ENCODE results near the gene FBXW4. TPM values are rescaled to one million over a fixed set of nuclear protein-coding genes. Genes with fewer than 3 reads are reported as not detected.

Gene FBXW4
- total and polyA plus RNA-seq, 10 of the 15 experiments (the other 5 are each of a cell fraction or from before 2014, with no cell fraction given), result 5.7 to 42.0 (median 27.5) TPM

- H2AFZ ChIP-seq (ENCODE audit: control insufficient read depth, low read depth, low read length), result no peak overlapping the region
- H4K20me1 ChIP-seq (ENCODE audit: control insufficient read depth, insufficient read depth), result no peaks in the 10 kb centered on the region
- H3K27me3 ChIP-seq (replicated peaks in 1 of 2; ENCODE audit: control insufficient read depth in 2 of 2, insufficient read depth in 2 of 2, low read length in 1 of 2), result no peaks in the 10 kb centered on the region
- no peaks in the 10 kb centered on the region for H3K4me1 ChIP-seq (ENCODE audit: control insufficient read depth, insufficient read depth, low read length)
- no TSS peak for BruUV-seq (replicated peaks)
- ChIA-PET RAD21 (ENCODE audit: unreplicated experiment) (interaction anchor here (0.6 to 9.4 kb wide), 33 partner anchors 13 to 472 kb away, joined by 3 to 172 read pairs (median 4); partner anchors contain the start of genes DPCD, FGF8, NPM3 and POLL), SMC1A (ENCODE audit: uncharacterized antibody, unreplicated experiment) (interaction anchor here (0.7 to 8.7 kb wide), 25 partner anchors 9 to 761 kb away, joined by 3 to 139 read pairs (median 3); partner anchors contain the start of gene NPM3), CTCF (interaction anchor here (0.5 to 13.9 kb wide), 60 partner anchors 8 to 846 kb away, joined by 3 to 334 read pairs (median 5); partner anchors contain the start of genes DPCD, KCNIP2, NPM3 and POLL), POLR2A (interaction anchor here (1.1 to 2.6 kb wide), 2 partner anchors 178 to 181 kb away, joined by 3 to 6 read pairs; no protein-coding TSS in a partner anchor)
- no peak overlapping the region for H3K4me3 ChIP-seq
- in situ Hi-C loops (cut with MboI) (loop anchor here (5.0 kb wide), 1 partner anchor 474 kb away; no protein-coding TSS in a partner anchor), intact Hi-C loops (cut with micrococcal nuclease; ENCODE audit: unreplicated experiment) (loop anchor here (1.0 to 2.0 kb wide), 2 partner anchors 178 to 470 kb away; no protein-coding TSS in a partner anchor)
- WGBS (ENCODE audit: insufficient coverage, insufficient replicate concordance, low lambda C conversion rate, missing lambda C conversion rate), result 25% methylated on average over 6 of the region's 6 CpGs
- H3K79me2 ChIP-seq (ENCODE audit: control insufficient read depth, insufficient read depth, low read length), result no peaks in the 10 kb centered on the region
- H3K36me3 ChIP-seq (ENCODE audit: control insufficient read depth in 2 of 2, insufficient read depth in 2 of 2, low read length in 1 of 2), result no peaks in the 10 kb centered on the region; a peak in 1 of 4 replicates
- FAIRE-seq (peak; percentile 97), DNase-seq (ENCODE audit: low read depth, low spot score) (peak; percentile 40), ATAC-seq (peak; percentile 100)
- no peak overlapping the region for H3K4me2 ChIP-seq (ENCODE audit: control insufficient read depth, insufficient read depth)
- H3K27ac ChIP-seq (ENCODE audit: control insufficient read depth, insufficient read depth), result no peak overlapping the region
- H3K9me3 ChIP-seq (replicated peaks; ENCODE audit: control insufficient read depth, insufficient read depth, low read length), result no peaks in the 10 kb centered on the region
- no peak overlapping the region for H3K9ac ChIP-seq (ENCODE audit: control insufficient read depth, insufficient read depth, low read length)
- no peak for TF ChIP-seq SMAD1 (IDR thresholded peaks at IDR 0.05; ENCODE audit: low read depth, partially characterized antibody)
- no peak for TF ChIP-seq SPI1 (IDR thresholded peaks at IDR 0.05; ENCODE audit: borderline replicate concordance, insufficient read depth, low read depth, low read length)
- TF ChIP-seq CTCF (IDR thresholded peaks at IDR 0.05 in 2 of 3, conservative IDR thresholded peaks at IDR 0.05 in 1 of 3; ENCODE audit: control insufficient read depth in 2 of 3, extremely low read depth in 1 of 3, insufficient read depth in 1 of 3, low read depth in 3 of 3, low read length in 3 of 3), result peak; percentile 93 to 98 (median 96); a peak in 5 of 6 replicates
- TF ChIP-seq MEF2A (IDR thresholded peaks at IDR 0.05; ENCODE audit: insufficient read depth, low read depth, low read length), result 0 out of 2 replicates have a peak, but pooled peaks have one; percentile 5
- TF ChIP-seq POU2F2 (IDR thresholded peaks at IDR 0.05; ENCODE audit: borderline replicate concordance, low read depth, low read length), result peak; percentile 52; the same call in 1 of the 3 replicates
- TF ChIP-seq, protein P1, sequence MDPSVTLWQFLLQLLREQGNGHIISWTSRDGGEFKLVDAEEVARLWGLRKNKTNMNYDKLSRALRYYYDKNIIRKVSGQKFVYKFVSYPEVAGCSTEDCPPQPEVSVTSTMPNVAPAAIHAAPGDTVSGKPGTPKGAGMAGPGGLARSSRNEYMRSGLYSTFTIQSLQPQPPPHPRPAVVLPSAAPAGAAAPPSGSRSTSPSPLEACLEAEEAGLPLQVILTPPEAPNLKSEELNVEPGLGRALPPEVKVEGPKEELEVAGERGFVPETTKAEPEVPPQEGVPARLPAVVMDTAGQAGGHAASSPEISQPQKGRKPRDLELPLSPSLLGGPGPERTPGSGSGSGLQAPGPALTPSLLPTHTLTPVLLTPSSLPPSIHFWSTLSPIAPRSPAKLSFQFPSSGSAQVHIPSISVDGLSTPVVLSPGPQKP (IDR thresholded peaks at IDR 0.05; ENCODE audit: low read depth, low read length), result no peak
- TF ChIP-seq SREBF1 (IDR thresholded peaks at IDR 0.05; ENCODE audit: low read length), result no peak
- TF ChIP-seq WRNIP1 (IDR thresholded peaks at IDR 0.05; ENCODE audit: borderline replicate concordance, low read depth, low read length), result no peak
- TF ChIP-seq FOS (IDR thresholded peaks at IDR 0.05; ENCODE audit: borderline replicate concordance, extremely low read depth, insufficient read length), result no peak
- no peak for TF ChIP-seq BRCA1 (IDR thresholded peaks at IDR 0.05; ENCODE audit: low read depth, low read length)
- TF ChIP-seq HDGF (IDR thresholded peaks at IDR 0.05), result 0 out of 2 replicates have a peak, but pooled peaks have one; percentile 18
- TF ChIP-seq MYB (IDR thresholded peaks at IDR 0.05; ENCODE audit: borderline replicate concordance, low read depth, low read length), result no peak
- TF ChIP-seq PAX5 (IDR thresholded peaks at IDR 0.05; ENCODE audit: borderline replicate concordance, low read depth, low read length), result no peak
- TF ChIP-seq EP300 (IDR thresholded peaks at IDR 0.05; ENCODE audit: borderline replicate concordance in 1 of 2, control insufficient read depth in 1 of 2, low read depth in 2 of 2, low read length in 2 of 2), result no peak
- no peak for TF ChIP-seq BCLAF1 (IDR thresholded peaks at IDR 0.05)
- no peak for TF ChIP-seq NFXL1 (IDR thresholded peaks at IDR 0.05; ENCODE audit: borderline replicate concordance)
- TF ChIP-seq TCF12 (IDR thresholded peaks at IDR 0.05; ENCODE audit: low read depth, low read length), result no peak
Observed at GRCh38 chr10:101602761-101603398, 92.1 kb downstream of the FBXW4 start.

Data from GM12878 (cell line).